SK-N-SH (cell line): ENCODE data around the gene C16orf96.

Experiments used
- CTCF ChIP-seq: fragments of 200-600 bp; sonication (generic); IDR thresholded peaks from 2 replicates; pipeline ENCODE4 v1.6.1; 2017; ENCODE audit warnings: antibody characterized with exemption, mild to moderate bottlenecking, moderate library complexity
- EP300 ChIP-seq, 2 experiments: IDR thresholded peaks; 2 replicates each; pipeline versions ENCODE4 v1.4.0 to v1.6.1; 2012; ENCODE audit warnings: borderline replicate concordance in 1 of 2, low read depth in 1 of 2, low read length in 1 of 2
- POLR2AphosphoS5 ChIP-seq: IDR thresholded peaks from 2 replicates; pipeline ENCODE4 v1.6.1; 2012; ENCODE audit warnings: low read depth, low read length
- SIN3A ChIP-seq: IDR thresholded peaks from 2 replicates; pipeline ENCODE4 v1.6.1; 2012; ENCODE audit warnings: low read depth, mild to moderate bottlenecking, low read length, moderate library complexity, borderline replicate concordance
- SMC3 ChIP-seq: IDR thresholded peaks from 2 replicates; pipeline ENCODE4 v1.6.1; 2012; ENCODE audit warnings: low read depth, low read length, improper control_type of control experiment
- ZBTB33 ChIP-seq: IDR thresholded peaks from 2 replicates; pipeline ENCODE4 v1.4.0; 2012; ENCODE audit warnings: low read depth, borderline replicate concordance
- TF ChIP-seq, protein P1 (sequence below): IDR thresholded peaks from 2 replicates; pipeline ENCODE4 v1.6.1; 2012; ENCODE audit warnings: mild to moderate bottlenecking, low read depth, low read length, moderate library complexity

DNA sequence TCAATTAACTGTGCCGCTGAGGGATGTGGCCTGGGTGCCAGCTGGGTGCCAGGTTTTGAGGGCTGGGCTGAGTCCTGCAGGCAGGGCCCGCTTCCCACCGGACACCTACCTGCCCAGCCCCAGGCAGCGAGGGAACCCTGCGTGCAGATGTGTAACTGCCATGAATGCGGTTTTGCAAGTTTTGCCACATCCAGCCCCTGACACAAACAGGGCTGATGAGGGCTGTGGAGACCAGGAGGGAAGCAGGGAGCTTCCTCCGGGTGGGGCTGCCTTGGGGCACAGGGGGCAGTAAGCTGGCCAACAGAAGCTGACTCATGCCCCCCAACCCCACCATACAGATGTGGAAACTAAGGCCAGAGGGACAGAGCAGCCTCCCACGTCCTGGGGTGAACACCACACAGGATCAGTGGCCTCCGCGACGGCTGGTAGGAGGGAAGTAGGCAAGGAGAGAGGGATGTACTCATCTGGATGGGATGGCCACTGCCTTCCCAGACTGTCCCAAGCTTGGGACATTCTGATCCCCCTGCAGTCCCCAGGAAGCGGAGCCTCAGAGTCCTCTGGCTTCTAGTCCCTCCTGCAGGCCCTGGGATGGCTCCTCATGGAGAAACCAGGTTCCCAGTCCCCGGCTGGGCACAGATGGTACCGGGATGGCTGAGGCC lies 57.0 kb downstream of the C16orf96 start:
- TF ChIP-seq CTCF = no peak
- TF ChIP-seq POLR2AphosphoS5 = no peak
- no peak for TF ChIP-seq EP300 (IDR thresholded peaks at IDR 0.05; ENCODE audit: borderline replicate concordance in 1 of 2, low read depth in 1 of 2, low read length in 1 of 2)
- TF ChIP-seq SMC3 = no peak
- TF ChIP-seq SIN3A = no peak
- TF ChIP-seq ZBTB33 = no peak
- TF ChIP-seq, protein P1, sequence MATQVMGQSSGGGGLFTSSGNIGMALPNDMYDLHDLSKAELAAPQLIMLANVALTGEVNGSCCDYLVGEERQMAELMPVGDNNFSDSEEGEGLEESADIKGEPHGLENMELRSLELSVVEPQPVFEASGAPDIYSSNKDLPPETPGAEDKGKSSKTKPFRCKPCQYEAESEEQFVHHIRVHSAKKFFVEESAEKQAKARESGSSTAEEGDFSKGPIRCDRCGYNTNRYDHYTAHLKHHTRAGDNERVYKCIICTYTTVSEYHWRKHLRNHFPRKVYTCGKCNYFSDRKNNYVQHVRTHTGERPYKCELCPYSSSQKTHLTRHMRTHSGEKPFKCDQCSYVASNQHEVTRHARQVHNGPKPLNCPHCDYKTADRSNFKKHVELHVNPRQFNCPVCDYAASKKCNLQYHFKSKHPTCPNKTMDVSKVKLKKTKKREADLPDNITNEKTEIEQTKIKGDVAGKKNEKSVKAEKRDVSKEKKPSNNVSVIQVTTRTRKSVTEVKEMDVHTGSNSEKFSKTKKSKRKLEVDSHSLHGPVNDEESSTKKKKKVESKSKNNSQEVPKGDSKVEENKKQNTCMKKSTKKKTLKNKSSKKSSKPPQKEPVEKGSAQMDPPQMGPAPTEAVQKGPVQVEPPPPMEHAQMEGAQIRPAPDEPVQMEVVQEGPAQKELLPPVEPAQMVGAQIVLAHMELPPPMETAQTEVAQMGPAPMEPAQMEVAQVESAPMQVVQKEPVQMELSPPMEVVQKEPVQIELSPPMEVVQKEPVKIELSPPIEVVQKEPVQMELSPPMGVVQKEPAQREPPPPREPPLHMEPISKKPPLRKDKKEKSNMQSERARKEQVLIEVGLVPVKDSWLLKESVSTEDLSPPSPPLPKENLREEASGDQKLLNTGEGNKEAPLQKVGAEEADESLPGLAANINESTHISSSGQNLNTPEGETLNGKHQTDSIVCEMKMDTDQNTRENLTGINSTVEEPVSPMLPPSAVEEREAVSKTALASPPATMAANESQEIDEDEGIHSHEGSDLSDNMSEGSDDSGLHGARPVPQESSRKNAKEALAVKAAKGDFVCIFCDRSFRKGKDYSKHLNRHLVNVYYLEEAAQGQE = no peak
